Activated CD8-positive, alpha-beta memory T cell treated with anti-CD3 and anti-CD28 coated beads for 4 hours (primary cell): ENCODE measurements around the gene PCNX1.
"Not testable (repeated sequence)": the region's sequence is repeated elsewhere in the genome, so short reads cannot be mapped to it uniquely, and the experiment has no call there.

Experiments
- DNase-seq, 2 donors: peaks; one replicate each; pipeline ENCODE4 v3.0.0-alpha.2; 2020; ENCODE audit warnings: low read depth in 2 of 2

The PCNX1 gene

GRCh38 chr14:70907176-70907995 is at the start of gene PCNX1:
Gene PCNX1 (plus strand): TSS chr14:70907459. CDS start chr14:70907851, 392 bp downstream.
- DNase-seq = peak; percentile 70 to 77

DNA sequence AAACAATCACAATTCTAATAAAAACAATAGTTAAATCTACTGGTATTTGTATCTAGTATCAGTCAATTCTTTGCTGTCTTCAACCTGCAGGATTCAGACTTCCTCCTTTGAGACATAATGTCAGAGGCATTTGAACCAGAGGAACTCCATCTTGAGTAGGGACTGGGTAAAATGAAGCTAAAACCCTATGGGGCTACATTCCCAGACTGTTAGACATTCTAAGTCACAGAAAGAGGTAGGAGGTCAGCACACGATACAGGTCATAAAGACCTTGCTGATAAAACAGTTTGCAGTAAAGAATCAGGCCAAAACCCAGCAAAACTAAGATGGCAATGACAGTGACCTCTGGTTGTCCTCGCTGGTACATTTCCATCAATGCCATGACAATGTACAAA is 49.8 kb upstream of the PCNX1 start:
- no peak for DNase-seq

GRCh38 chr14:70858641-70859040 is 48.6 kb upstream of the PCNX1 start:
- DNase-seq = no peak

DNA sequence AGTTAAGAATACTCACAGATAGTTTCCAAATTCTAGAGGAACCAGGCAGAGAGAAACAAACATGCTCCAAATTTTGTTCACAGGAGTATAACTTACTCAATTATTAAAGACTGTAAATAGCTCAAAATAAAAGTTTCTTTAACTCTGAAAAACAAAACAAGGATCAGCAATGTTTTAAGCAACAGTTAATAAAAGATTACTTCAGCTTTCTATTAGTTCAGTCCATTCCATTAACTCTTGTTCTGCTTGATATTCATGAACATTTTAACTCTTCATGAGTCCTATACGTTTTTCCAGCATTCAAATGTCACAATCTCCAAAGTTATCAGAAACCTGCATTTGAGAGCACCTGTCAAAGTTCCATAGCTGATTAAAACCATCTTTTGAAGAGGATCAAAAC is 40.3 kb upstream of the PCNX1 start:
- not testable (repeated sequence) for DNase-seq

GRCh38 chr14:70871001-70871400 is 36.3 kb upstream of the PCNX1 start:
- no peak for DNase-seq

DNA sequence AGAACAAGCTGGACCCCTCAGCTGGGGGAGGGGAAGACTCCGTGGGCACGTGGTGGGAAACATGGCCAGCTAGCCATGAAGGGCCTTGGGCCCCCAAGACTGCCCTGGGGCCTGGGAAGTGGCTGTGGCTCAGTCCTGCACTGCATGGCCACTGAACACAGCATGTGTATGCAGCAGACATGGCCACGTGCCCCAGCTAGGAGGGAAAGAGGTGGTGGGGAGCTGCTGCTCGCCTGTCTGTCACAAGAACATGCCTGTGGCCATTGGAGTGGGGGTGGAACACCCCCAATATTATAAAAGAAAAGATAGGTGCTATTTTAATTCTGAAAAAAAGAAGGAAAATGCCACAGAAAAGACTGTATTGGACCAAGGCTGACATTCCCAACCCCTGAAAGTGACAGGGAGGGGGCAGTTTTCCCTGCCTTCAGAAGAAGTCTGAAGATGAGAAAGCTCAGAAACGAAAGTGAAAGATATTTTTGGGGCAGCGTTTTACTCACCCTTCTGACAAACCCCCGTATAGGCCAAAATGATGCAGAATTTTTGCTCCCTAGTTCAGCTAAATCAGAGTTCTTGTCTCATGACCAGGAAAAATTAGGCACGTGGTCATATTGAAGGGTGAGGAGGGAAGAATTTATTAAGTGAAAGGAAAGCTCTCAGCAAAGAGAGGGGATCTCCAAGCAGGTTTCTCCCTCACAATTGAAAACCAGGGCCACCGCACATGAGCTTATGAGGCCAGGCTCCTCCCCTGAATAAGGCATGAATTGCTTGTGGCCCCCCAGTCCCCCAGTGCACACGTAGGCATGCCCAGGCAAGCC is 35.2 kb upstream of the PCNX1 start:
- DNase-seq = no peak

DNA sequence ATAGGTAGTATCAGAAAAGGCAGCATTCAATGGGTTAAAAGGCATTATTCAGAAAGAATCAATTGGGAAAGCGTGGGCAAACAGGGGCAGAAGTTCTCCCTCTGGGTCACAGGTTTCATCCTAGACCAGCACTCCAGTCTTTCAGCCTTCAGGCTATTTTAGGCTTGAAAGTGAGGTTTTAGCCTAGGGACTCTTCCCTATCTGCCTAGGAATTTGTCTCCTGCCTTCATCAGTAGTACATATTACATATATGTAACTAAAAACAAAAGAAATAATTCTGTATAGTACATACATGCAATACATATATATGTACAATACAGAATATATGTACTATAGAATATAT is 34.6 kb upstream of the PCNX1 start:
- no peak for DNase-seq

GRCh38 chr14:70873627-70874026 is 33.6 kb upstream of the PCNX1 start:
- no peak for DNase-seq

DNA sequence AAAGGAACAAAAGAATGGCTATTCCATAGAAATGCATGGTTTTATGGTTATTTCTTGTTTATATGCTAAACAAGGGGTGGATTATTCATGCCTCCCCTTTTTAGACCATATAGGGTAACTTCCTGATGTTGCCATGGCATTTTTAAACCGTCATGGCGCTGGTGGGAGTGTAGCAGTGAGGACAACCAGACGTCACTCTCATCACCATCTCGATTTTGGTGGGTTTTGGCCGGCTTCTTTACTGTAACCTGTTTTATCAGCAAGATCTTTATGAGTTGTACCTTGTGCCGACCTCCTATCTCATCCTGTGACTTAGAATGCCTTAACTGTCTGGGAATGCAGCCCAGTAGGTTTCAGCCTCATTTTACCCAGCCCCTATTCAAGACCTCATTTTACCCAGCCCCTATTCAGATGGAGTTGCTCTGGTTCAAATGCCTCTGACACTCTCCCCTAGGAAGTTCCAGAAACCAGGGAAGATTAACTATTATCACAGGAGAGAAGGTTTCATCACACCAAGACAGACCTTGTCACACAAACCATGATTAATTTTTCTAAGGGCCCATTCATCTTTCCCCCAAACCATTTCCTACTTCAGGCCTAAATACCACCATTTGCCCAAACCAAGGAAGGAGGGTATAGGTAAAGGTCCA is 31.3 kb upstream of the PCNX1 start:
- DNase-seq = not testable (repeated sequence)

- no peak for DNase-seq
Measured at GRCh38 chr14:70879448-70879847, 27.8 kb upstream of the PCNX1 start.

GRCh38 chr14:70880888-70881287 is 26.4 kb upstream of the PCNX1 start:
- not testable (repeated sequence) for DNase-seq

- DNase-seq = no peak
Measured at GRCh38 chr14:70881549-70882177, 25.6 kb upstream of the PCNX1 start.

- no peak for DNase-seq
Measured at GRCh38 chr14:70882776-70883492, 24.3 kb upstream of the PCNX1 start.

DNA sequence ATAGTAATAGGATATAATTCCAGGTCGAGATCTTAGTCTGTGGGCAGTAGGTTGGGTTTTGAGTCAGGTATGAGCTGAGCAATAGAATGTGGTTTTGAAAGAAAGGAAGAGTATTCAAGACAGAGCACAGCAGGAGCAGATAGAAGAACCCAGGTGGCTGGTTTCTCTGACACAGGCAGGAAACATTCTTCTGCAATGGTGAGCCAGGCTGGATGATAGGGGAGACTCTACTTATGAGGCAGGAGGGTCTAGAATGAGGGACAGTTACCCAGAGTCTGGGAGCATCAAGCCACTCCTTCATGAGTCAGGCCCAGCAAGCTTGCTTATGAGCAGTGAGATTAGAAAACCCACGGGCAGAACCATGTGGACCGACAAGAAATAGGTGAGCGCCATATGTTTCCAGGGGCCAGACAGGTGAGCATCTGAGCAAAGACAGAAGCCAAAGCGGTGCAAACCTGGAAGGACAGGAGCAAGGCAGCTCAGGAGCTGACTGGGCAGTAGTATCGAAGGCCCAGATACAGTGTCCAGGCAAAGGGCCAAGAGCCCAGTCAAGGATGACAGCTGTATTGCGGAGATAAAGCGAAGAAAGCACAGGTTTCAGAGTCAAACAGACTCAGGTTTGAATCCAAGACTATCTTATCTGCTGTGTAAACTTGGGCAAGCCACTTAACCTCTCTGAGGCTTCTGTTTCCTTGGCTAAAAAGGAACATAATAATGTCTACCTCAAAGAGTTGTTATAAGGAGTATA is 22.5 kb upstream of the PCNX1 start:
- DNase-seq = no peak

DNA sequence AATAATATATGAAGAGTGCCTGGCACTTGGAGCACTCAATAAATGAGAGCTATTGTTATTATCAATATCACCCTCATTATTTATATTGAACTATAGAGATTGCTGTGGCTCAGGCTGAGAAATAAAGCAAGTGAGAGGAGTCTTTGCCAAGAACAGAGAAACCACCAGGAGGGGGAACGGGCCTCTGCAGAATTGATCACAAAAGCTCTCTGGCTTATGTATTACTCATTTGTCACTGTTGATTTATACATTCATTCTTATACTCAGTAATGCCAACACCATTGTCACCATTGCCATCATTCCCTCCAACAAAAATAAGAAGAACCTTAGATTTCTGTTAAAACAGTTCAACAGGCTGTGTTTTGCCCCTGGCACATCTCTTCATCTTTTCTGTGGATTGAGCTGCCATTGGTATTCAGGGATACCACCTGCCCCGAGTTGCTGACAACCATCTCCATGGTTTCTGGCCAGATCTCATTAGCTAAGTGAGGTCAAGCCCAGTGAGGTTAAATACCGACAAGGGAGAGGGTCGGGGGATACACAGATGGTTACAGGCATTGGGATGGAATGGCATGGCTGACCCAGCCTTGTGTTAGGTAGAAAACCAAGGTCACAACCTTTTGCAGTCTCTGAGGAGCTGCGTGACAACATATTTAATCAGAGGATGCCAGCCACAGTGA is 21.8 kb upstream of the PCNX1 start:
- DNase-seq = no peak

DNA sequence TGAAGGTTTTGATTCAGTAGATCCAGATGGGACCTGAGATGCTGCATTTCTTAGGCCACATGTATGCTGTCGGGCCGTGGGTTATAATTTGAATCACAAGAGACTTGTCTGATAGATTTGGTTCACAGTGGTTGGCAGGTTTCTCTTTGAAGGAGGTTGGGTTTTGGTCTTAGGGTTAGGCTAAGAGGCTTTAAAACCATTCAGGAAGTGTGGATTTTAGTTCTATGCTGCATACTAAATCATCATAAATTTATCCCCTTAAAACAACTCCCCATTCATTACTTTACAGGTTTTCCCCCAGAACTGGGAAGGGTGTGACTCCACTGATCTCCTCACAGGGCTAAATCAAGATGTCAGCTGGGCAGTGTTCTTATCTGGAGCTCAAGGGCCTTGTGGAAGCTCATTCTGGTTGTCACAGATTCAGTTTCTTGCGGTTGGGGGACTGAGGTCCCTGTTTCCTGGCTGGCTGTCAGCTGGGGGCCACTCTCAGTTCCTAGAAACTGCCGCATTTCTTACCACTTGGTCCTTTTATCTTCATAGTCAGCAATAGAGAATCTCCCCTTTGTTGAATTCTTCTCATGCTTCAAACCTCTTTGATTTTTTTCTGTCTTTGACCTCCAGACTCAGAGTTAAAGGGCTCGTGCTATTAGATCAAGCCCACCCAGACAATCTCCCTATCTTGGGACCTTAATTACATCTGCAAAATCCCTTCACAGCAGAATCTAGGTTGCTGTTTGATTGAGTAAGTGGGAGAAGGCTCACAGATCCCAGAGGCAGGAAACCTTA is 20.6 kb upstream of the PCNX1 start:
- no peak for DNase-seq

DNA sequence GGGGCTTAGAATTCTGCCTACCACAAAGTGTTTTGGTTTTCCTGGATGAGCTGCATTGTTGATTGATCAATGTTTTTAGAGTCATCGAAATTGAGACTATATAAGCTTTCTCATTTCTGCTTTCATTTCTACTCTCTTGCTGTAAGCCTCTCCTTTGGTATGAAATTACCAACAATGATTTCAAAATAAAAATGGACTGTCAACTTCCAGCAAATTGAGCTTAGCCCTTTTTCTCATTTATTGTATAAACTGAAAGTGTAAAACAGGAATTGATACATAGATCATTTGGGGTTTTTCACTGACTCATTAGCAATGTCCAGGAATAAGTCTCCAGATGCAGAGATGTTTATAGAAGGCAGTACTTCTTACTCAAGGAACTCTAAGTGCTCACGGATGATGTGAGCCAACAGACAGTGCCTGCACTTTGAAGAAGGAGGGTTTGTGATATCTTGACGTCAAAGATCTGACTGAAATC is 20.0 kb upstream of the PCNX1 start:
- no peak for DNase-seq

- no peak for DNase-seq
Measured at GRCh38 chr14:70887737-70888499, 19.3 kb upstream of the PCNX1 start.
